Activated CD8-positive, alpha-beta memory T cell treated with anti-CD3 and anti-CD28 coated beads for 36 hours (primary cell): ENCODE data around the gene AKIRIN1. TPM values are rescaled to one million over a fixed set of nuclear protein-coding genes. Genes with fewer than 3 reads are reported as not detected.
"Not testable (repeated sequence)": the region's sequence is repeated elsewhere in the genome, so short reads cannot be mapped to it uniquely, and the experiment has no call there.

ENCODE experiments used
- CTCF ChIA-PET: fragments of 350-600 bp; sonication (Branson Sonifier 250); formaldehyde crosslinking; loops from one replicate; lab custom pipeline; 2021; ENCODE audit warnings: antibody characterized with exemption; lab: Charles Lee
- POLR2A ChIA-PET: fragments of 350-600 bp; sonication (Branson Sonifier 250); formaldehyde crosslinking; loops from one replicate; lab custom pipeline; 2021; ENCODE audit warnings: antibody characterized with exemption; lab: Charles Lee
- total RNA-seq, 2 experiments: library from RNA; stranded (reverse); gene quantifications; one replicate each; pipeline ENCODE4 v1.2.3, GENCODE V29; 2021

AKIRIN1 gene
- total RNA-seq, 2 experiments from 2014 or later: 66.7 to 72.3 TPM

GRCh38 chr1:38991638-38992411 is 749 bp downstream of the AKIRIN1 start:
- ChIA-PET CTCF (interaction anchor here (0.6 to 0.7 kb wide), 2 partner anchors 35 to 75 kb away, joined by 3 read pairs; partner anchors contain the start of gene NDUFS5), POLR2A (no interaction called here)

GRCh38 chr1:38992412-38993111 is 1.5 kb downstream of the AKIRIN1 start:
- POLR2A ChIA-PET: no interaction called here

GRCh38 chr1:38994196-38994595 is 3.1 kb downstream of the AKIRIN1 start:
- POLR2A ChIA-PET: interaction anchor here (1.0 kb wide), 1 partner anchor 16 kb away, joined by 3 read pairs; no protein-coding TSS in a partner anchor
- CTCF ChIA-PET: no interaction called here

More at GRCh38 chr1:38992412-38993111, 1.5 kb downstream of the AKIRIN1 start:
- CTCF ChIA-PET: interaction anchor here (0.6 kb wide), 2 partner anchors 34 to 139 kb away, joined by 3 read pairs; partner anchors contain the start of gene NDUFS5

GRCh38 chr1:38997034-38997900 is 6.2 kb downstream of the AKIRIN1 start:
- ChIA-PET CTCF (interaction anchor here (1.0 kb wide), 1 partner anchor 151 kb away, joined by 3 read pairs; no protein-coding TSS in a partner anchor), POLR2A (interaction anchor here (0.9 kb wide), 1 partner anchor 29 kb away, joined by 3 read pairs; the partner anchor contains the start of gene NDUFS5)

- ChIA-PET POLR2A (interaction anchor here (0.9 kb wide), 1 partner anchor 28 kb away, joined by 3 read pairs; the partner anchor contains the start of gene NDUFS5), CTCF (interaction anchor here (1.0 kb wide), 1 partner anchor 152 kb away, joined by 3 read pairs; no protein-coding TSS in a partner anchor)
Observed at GRCh38 chr1:38997901-38998190, 6.8 kb downstream of the AKIRIN1 start.

- ChIA-PET CTCF (interaction anchor here (0.7 to 0.9 kb wide), 4 partner anchors 21 to 960 kb away, joined by 3 to 6 read pairs (median 4); no protein-coding TSS in a partner anchor), POLR2A (interaction anchor here (0.9 to 2.5 kb wide), 3 partner anchors 11 to 143 kb away, joined by 3 to 9 read pairs (median 4); partner anchors contain the start of genes AKIRIN1, NDUFS5 and RRAGC)
Observed at GRCh38 chr1:39001516-39002421, 10.7 kb downstream of the AKIRIN1 start.

GRCh38 chr1:39003281-39003680 is 12.2 kb downstream of the AKIRIN1 start:
- POLR2A ChIA-PET: interaction anchor here (1.0 to 2.5 kb wide), 2 partner anchors 23 to 132 kb away, joined by 3 to 9 read pairs; partner anchors contain the start of gene NDUFS5
- CTCF ChIA-PET: no interaction called here

- CTCF ChIA-PET: no interaction called here
- POLR2A ChIA-PET: interaction anchor here (2.5 kb wide), 1 partner anchor 22 kb away, joined by 9 read pairs; the partner anchor contains the start of gene NDUFS5
Observed at GRCh38 chr1:39003794-39004193, 12.7 kb downstream of the AKIRIN1 start.

- ChIA-PET CTCF (interaction anchor here (1.8 kb wide), 1 partner anchor 19 kb away, joined by 8 read pairs; no protein-coding TSS in a partner anchor), POLR2A (no interaction called here)
Observed at GRCh38 chr1:39006287-39006686, 15.2 kb downstream of the AKIRIN1 start.

GRCh38 chr1:39006726-39007645 is 15.9 kb downstream of the AKIRIN1 start:
- ChIA-PET POLR2A (interaction anchor here (1.8 kb wide), 1 partner anchor 19 kb away, joined by 6 read pairs; the partner anchor contains the start of gene NDUFS5), CTCF (interaction anchor here (1.8 kb wide), 1 partner anchor 18 kb away, joined by 8 read pairs; no protein-coding TSS in a partner anchor)

- CTCF ChIA-PET, POLR2A ChIA-PET: not testable (repeated sequence)
Observed at GRCh38 chr1:39014956-39015355, 23.9 kb downstream of the AKIRIN1 start.

- CTCF ChIA-PET: no interaction called here
- POLR2A ChIA-PET: no interaction called here
Observed at GRCh38 chr1:39016604-39017171, 25.6 kb downstream of the AKIRIN1 start.

- POLR2A ChIA-PET: no interaction called here
- CTCF ChIA-PET: no interaction called here
Observed at GRCh38 chr1:39017266-39017665, 26.2 kb downstream of the AKIRIN1 start.

- POLR2A ChIA-PET, CTCF ChIA-PET: not testable (repeated sequence)
Observed at GRCh38 chr1:39020494-39020893, 29.4 kb downstream of the AKIRIN1 start.

GRCh38 chr1:39021426-39021825 is 30.4 kb downstream of the AKIRIN1 start:
- ChIA-PET CTCF (interaction anchor here (0.5 kb wide), 1 partner anchor 119 kb away, joined by 3 read pairs; no protein-coding TSS in a partner anchor), POLR2A (no interaction called here)

- POLR2A ChIA-PET: no interaction called here
- CTCF ChIA-PET: interaction anchor here (0.6 to 0.7 kb wide), 2 partner anchors 16 to 198 kb away, joined by 3 to 5 read pairs; no protein-coding TSS in a partner anchor
Observed at GRCh38 chr1:39023140-39023539, 32.1 kb downstream of the AKIRIN1 start.
